Right kidney (tissue), 9 donors: Measurements from ENCODE around the gene PARD6B.
"Not testable (repeated sequence)": the region's sequence is repeated elsewhere in the genome, so short reads cannot be mapped to it uniquely, and the experiment has no call there.

ENCODE experiments used
- DNase-seq: peaks from one replicate; pipeline ENCODE4 v3.0.0-alpha.2; 2016
- long read RNA-seq, 8 donors: transcript quantifications; one replicate each; lab custom pipeline, GENCODE V29; 2026

PARD6B gene, protein sequence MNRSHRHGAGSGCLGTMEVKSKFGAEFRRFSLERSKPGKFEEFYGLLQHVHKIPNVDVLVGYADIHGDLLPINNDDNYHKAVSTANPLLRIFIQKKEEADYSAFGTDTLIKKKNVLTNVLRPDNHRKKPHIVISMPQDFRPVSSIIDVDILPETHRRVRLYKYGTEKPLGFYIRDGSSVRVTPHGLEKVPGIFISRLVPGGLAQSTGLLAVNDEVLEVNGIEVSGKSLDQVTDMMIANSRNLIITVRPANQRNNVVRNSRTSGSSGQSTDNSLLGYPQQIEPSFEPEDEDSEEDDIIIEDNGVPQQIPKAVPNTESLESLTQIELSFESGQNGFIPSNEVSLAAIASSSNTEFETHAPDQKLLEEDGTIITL
- long read RNA-seq, donor 1, full-length matches to known transcripts, result 6 of 6 reads
- long read RNA-seq, donor 1, partial matches to known transcripts, result 0 of 6 reads
- long read RNA-seq, donor 1, other reads (novel, unspliced or antisense), result 0 of 6 reads
- long read RNA-seq, donor 2, full-length matches to known transcripts, result 1 of 1 reads
- long read RNA-seq, donor 2, partial matches to known transcripts, result 0 of 1 reads
- long read RNA-seq, donor 2, other reads (novel, unspliced or antisense), result 0 of 1 reads
- long read RNA-seq, donor 3, full-length matches to known transcripts, result 1 of 1 reads
- long read RNA-seq, donor 3, partial matches to known transcripts, result 0 of 1 reads
- long read RNA-seq, donor 3, other reads (novel, unspliced or antisense), result 0 of 1 reads
- long read RNA-seq, donor 4, full-length matches to known transcripts, result 12 of 12 reads
- long read RNA-seq, donor 4, partial matches to known transcripts, result 0 of 12 reads
- long read RNA-seq, donor 4, other reads (novel, unspliced or antisense), result 0 of 12 reads
- long read RNA-seq, donor 5, full-length matches to known transcripts, result 9 of 9 reads
- long read RNA-seq, donor 5, partial matches to known transcripts, result 0 of 9 reads
- long read RNA-seq, donor 5, other reads (novel, unspliced or antisense), result 0 of 9 reads
- long read RNA-seq, donor 6, full-length matches to known transcripts, result 10 of 10 reads
- long read RNA-seq, donor 6, partial matches to known transcripts, result 0 of 10 reads
- long read RNA-seq, donor 6, other reads (novel, unspliced or antisense), result 0 of 10 reads
- long read RNA-seq, donor 7, full-length matches to known transcripts, result 4 of 4 reads
- long read RNA-seq, donor 7, partial matches to known transcripts, result 0 of 4 reads
- long read RNA-seq, donor 7, other reads (novel, unspliced or antisense), result 0 of 4 reads
- long read RNA-seq, donor 8, full-length matches to known transcripts, result 9 of 9 reads
- long read RNA-seq, donor 8, partial matches to known transcripts, result 0 of 9 reads
- long read RNA-seq, donor 8, other reads (novel, unspliced or antisense), result 0 of 9 reads

DNA sequence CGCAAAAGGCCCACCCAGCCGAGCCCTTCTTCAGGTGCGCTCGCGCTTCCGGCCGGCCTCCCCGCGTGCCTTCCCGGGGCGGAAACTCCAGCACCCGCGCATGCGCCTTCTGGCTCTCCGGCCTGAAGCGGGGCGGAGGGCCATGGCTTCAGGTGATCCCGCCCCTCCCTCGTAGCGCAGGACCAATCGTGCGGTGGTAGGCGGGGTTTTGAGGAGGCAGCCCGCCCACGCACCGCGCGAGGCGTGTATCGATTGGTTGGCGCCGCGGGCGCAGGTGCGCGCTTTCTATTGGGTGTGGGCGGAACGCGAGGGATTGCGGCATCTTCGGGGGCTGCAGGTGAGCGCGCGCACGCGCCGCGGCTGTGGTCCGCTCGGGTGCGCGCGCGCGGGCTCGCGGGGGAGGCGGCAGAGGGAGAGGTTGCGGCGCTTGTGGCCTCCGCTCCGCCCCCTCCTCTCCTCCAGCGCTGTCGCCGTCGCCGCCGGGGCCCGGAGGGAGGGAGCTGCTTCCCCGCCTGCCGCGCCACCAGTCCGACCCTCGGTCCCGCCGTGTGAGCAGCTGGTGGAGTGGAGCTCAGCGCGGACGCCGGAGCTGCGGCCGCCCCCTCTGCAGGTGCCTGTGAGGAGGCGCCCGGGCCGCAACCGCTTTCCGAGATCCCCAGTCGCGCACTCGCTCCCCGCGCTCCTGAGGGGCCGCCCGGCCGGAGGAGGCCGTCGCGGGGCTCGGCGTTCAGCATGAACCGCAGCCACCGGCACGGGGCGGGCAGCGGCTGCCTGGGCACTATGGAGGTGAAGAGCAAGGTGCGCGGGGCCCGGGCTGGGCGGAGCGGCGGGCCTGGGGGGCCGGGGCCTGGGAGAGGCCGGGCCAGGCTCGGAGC is at the start of gene PARD6B:
Gene PARD6B, plus strand, starts transcription at position 526 of the 875 bp plus-strand sequence. Its CDS starts 207 bp downstream, at position 733.
- peak; percentile 98 for DNase-seq

DNA sequence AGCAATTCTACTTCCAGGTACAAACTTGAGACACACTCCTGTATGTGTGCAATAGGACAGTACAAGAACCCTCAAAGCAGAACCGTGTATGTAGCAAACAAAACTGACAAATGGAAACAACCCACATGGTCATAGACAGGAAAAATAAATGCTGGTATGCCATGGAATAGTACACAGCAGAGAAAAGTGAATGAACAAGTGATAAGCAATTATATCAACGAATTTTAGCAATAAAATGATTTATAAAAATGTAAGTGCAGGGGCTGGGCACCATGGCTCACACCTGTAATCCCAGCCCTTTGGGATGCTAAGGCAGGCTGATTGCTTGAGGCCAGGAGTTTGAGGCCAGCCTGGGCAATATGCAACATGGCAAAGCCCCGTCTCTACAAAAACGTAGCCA is 49.3 kb upstream of the PARD6B start:
- no peak for DNase-seq

DNA sequence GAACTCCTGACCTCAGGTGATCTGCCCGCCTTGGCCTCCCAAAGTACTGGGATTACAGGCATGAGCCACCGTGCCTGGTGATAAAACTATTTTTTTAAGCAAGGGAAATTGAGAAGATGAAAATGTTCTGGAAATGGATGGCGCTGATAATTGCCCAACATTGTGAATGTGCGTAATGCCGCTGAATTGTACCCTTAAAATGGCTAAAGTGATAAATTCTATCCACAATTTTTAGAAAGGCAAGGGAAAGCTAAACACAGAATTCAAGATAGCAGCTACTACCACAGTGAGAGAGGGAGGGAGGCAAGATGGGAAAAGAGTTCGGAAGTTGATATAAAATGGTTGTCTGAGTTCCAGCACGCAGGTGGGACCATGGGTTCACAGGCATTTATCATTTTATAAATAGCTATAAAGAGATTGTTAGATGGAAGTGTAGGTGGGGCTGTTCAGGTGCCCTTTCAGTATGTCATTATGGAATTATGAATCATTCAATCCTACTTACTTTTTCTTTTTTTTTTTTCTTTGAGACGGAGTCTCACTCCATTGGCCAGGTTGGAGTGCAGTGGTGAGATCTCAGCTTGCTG is 48.3 kb upstream of the PARD6B start:
- no peak for DNase-seq

DNA sequence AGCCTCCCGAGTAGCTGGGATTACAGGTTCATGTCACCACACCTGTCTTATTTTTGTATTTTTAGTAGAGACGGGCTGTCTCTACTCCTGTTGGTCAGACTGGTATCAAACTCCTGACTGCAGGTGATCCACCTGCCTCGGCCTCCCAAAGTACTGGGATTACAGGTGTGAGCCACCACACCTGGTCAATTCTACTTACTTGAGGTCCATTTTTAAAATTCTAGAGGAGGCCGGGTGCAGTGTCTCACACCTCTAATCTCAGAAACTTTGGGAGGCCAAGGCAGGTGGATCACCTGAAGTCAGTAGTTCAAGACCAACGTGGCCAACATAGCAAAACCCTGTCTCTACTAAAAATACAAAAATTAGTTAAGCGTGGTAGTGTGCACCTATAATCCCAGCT is 47.8 kb upstream of the PARD6B start:
- no peak for DNase-seq

DNA sequence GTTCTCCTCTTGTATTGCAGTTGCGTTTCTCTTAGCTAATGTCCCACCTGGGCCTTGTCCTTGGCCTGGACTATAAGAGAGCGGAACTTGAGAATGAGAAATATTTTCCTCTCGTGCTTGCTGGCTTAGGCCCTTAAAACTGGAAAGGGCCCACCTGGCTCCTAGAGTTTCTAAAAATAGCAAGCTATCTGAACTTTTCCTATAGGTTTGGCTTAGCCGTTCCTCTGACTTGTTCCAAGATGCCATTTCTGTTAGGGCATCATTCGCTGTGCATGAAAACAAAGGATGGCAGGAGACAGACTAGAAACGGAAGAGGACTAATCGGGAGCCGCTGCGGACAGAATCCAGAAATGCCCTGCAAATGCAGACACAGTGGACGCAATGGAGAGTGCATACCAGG is 44.6 kb upstream of the PARD6B start:
- DNase-seq, result no peak

DNA sequence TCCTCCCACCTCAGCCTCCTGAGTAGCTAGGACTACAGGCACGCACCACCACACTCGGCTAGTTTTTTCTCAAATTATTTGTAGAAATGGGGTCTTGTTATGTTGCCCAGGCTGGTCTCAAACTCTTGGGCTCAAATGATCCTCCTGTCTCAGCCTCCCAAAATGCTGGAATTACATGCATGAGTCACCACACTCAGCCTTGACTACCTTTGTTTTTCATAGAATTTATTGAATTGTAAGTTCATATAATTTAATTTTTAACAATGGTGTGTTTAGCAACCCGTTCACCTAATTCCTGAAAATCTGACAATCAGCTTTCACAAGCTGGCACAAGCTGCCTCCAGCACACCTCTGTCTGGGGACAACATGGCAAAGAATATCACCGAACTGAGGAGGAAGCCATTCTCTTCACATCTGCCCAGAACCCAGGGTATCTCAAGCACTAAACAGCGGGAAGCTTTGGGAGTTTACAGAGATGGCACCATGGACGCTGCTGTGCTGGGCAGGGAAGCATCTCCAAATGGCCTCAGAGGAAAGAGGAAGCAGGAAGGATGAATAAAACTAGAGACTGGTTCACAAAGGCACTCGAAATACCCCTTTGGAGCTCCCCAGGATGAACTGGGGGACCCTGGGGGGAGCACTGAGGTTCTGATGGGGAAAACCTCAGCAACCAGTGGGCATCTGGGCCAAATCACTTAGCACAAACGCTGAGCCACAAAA is 43.0 kb upstream of the PARD6B start:
- DNase-seq, result no peak

DNA sequence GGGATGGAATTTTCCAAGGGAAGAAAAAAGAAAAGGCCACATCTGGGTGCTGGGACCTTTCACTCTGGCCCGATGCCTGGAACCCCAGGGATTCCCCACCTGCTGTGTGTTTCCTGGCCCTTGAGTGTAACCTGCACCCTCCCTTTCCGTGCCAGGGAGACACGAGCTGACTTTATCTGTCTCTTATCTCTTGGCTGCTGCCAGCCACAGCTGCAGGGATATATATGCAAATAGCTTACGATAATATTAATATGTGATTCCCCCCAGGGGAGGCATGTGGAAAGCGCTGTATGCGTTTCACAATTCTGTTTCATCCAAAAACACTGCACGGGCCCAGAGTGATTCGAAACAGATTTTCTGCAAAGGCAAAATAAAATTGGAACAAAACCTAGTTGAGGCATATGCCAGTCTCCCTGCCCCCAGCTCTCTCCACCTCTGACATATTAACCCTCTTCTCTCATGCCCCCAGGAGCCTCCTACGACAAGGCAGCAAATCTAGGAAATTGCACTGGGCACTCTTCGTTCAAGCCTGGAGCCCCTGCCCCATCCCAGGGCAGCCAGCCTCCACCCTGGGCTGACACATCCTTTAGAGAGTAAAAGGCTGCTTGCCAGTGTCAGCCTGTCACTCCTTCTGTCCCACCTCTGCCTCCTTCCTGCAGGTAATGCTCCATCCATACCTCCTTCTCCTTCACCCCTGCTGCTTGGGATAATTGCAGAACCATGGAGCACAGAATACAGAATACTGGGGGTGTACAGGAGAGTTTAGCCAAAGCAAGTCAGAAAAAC is 41.3 kb upstream of the PARD6B start:
- DNase-seq, result no peak

DNA sequence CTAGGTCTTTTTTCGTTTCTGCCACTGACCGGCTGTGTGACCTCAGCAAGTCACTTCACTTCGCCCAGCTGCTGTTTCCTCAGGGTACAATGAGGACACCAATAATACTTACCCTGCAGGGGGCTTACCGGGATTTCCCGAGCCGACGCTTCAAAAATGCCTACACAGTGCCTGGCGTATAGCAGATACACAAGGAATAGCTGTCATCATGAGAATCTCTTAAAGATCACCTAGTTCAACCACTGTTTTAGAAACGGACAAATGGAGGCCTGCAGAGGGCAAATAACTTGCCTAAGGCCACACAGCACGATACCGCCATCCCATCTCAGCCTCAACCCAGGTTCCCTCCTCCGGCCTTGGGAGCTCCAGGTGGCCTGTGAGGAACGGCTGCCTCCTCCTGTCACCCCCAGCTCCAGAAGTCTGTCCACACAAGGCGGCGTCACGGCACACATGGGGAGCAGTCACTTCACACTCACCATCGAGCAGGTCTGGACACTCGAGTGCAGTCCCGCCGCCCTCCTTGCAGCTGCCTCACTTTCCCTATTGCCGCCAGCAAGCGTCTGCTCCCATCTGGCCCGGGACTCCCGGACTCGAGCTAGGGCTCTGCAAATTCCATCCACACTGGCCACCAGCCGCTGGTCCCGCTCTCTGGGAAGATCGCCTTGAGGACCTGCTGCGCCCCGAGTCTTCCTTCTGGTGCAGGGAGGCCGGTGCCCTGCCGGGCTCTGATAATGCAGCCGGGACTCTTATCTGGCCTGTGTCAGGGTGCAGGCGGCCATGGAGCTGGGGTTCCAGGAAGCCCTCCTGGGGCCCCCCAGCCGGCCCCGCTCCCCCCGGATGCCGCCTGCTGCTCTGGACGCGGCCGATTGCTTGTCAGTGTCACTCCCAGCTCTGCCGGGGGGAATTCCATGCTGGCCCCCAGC is 40.5 kb upstream of the PARD6B start, which contains the start of gene RIPOR3:
Gene RIPOR3, minus strand, starts transcription at position 893 of the 923 bp plus-strand sequence. Its CDS starts 414 bp downstream, at position 479.
- peak; percentile 64 for DNase-seq

DNA sequence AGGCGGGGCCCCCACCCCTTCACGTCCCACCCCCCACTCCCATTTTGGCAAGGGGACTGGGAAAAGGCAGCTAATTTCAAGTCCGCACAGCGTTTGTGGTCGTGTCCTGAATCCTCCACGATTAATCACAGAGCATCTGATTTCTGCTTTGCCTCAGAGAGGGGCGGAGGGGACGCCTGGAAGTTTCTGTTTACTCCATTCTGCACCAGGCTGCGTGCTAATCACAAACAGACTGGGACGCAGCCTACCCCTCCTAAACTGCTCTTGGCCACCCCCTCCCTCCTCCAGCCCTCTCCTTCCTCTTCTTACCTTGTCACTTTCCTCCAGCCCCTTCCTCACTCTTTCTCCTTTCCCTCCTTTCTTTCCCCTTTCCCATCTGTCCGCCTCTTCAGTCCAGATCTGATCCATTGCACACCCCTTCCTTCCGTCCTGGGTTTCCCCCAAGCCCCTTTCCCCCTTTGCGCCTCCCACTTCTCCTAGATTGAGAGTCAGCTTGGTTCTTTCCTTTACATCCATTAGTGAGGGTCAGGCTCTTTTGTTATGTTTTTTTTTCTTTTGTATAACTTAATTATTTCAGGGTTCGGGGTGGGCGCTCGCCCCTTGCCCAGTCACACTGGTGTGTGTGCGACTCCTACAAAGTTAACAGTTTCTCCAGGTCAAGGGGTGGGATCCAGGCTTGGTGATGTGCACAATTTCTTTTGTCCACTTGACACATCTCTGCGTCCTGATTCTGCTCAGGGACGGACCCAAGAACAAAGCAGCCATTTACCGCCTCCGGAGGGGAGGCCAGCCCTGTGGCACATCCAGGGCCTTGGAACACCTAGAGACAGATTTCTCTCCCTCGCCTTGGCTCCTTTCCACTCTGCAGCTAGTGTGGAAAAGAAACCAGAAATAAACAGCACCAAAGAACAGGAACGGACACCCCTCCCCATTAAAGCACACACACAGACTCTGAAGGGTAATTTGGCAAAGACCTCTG is 39.5 kb upstream of the PARD6B start:
- DNase-seq, result no peak

DNA sequence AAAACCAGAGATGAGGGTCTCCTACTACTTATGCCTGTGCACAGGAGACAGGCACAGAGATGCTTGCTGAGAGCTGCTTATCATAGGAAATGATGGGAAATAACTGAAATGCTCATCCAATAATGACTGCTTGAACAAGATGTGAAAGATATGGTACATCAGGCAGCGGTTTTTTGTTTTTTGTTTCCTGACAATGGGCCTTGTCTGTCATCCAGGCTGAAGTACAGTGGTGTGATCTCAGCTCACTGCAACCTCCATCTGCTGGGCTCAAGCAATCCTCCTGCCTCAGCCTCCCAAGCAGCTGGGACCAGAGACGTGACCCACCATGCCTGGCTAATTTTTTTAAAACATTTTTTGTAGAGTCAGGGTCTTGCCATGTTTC is 38.8 kb upstream of the PARD6B start:
- DNase-seq, result no peak

DNA sequence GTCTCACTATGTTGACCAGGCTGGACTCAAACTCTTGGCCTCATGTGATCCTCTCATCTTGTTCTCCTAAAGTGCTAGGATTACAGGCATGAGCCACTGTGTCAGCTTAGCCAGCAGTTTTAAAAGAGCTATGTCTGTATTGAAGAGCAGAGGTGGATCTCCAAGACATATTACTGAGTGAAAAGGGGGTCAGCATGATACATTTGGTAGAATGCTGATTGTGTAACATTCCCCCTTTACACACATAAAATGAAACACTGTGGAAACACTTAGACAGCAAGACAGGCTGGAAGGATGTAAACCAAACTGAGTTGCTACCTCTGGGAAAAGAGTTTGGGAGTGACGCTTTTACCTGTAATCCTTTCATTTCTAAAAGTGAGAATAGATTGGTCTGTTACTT is 38.4 kb upstream of the PARD6B start:
- DNase-seq, result no peak

DNA sequence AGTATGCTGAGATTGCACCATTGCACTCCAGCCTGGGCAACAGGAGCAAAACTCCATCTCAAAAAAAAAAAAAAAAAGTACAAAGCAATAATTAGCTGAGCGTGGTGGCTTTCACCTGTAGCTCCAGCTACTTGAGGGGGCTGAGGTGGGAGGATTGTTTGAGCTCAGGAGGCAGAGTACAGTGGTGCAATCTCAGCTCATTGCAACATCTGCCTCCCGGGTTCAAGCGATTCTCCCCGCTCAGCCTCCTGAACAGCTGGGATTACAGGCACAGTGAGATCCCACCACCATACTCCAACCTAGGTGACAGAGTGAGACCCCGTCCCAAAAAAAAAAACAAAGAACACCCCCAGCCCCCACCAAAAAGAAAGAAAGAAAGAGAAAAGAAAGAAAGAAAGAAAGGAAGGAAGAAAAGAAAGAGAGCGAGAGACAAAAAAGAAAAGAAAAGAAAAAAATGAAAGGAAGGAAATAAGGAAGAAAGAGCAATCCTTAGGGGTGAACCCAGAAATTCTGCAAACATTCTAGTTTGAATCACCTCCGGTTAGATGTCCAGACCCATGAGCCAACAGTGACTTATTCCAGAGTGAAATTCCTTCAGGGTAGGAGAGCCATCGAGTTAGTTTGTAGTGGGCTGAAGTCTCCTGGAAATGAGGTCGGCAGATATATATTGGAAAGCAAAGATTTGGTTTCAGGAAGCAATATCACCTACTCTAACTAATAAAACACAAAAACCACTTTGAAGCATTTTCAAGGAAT is 36.8 kb upstream of the PARD6B start:
- DNase-seq, result no peak

DNA sequence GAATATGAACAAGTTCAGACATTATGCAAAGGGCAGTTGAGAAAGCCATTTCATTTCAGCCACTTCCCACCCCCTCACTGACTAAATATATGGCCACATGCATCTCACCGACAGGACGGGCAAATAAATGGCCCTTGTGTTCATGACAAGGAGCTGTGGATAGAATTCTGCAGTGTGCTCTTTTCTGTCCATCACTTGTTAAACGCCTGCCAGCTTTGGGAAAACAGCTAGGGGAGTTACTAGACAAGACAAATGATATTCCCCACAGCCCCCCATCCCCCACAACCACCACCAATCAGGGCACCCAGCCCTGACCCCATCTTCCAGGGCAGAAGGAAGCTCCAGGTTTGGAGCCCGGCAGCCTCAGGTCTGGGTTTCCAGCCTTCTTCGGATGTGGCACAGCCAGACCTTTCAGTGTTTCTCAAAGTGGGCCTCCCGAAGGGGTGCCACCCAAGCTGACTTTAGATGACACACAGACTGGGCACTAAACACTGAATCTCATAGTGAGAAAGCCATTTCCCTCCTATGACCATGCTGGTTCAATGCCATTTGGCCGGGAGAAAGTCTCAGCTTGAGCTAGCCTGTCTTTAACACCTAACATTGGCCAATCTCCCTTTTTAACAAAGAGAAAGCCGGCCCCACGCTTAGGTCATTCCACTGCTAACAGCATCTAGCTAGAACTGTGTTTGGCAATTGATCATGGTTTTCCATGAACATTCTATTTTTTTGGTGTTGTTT is 36.1 kb upstream of the PARD6B start:
- DNase-seq, result peak; percentile 32

DNA sequence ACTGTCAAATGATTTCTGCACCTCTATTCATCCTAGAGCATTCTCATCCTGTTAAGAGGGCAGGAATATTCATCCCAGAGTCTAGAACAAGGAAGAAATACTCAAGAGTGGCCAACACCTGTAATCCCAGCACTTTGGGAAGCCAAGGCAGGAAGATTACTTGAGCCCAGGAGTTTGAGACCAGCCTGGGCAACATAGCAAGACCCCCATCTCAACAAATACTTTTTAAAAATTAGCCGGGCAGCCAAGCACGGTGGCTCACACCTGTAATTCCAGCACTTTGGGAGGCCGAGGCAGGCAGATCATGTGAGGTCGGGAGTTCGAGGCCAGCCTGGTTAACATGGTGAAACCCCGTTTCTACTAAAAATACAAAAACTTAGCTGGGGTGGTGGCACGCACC is 33.1 kb upstream of the PARD6B start:
- not testable (repeated sequence) for DNase-seq

DNA sequence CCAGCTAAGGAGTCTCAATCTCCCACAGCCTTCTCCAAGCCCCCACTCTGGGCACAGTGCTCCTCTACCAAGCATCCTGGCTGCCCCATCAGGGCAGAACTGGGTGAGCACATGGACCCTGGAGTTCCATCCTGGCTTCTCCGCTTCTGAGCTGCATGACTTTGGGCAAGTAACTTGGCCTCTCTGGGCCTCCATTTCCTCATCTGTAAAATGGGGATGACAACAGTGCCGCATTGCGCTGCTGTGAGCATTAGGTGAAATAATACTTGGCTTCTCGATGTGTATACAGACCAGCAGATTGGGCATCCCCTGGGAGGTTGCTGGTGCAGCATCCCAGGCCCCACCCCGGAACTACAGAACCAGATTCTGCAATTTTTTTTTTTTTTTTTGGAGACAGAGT is 31.7 kb upstream of the PARD6B start:
- DNase-seq, result no peak
